HEK293 (cell line): ENCODE measurements around the gene DYDC2.

Experiments
- CTCF ChIA-PET: fragments of 350-600 bp; formaldehyde crosslinking; extraction: SDS; loops from one replicate; lab custom pipeline; 2021; ENCODE audit warnings: antibody characterized with exemption; lab: Yijun Ruan, JAX
- POLR2A ChIA-PET: fragments of 300-600 bp; formaldehyde crosslinking; extraction: SDS; loops from one replicate; lab custom pipeline; 2020; ENCODE audit warnings: antibody characterized with exemption, inconsistent platforms; lab: Yijun Ruan, JAX
- H3K27ac ChIP-seq: fragments of 200-500 bp; sonication (Bioruptor generic); 2 replicates; pipeline ENCODE4 v1.5.1; 2014; ENCODE audit warnings: low read depth, low read length, control low read depth, inconsistent platforms; ENCODE audit errors: extremely low read depth
- H3K36me3 ChIP-seq, 2 experiments: fragments of 200-500 bp in 1 of 2; sonication (Bioruptor generic) in 1 of 2; 1 replicate in 1 of 2; 2 replicates in 1 of 2; pipeline ENCODE4 v1.5.1; 2014 to 2017; ENCODE audit warnings: inconsistent platforms in 2 of 2, low read length in 2 of 2; ENCODE audit not compliant: control insufficient read depth in 2 of 2, insufficient read depth in 1 of 2
- H3K4me1 ChIP-seq: fragments of 200-500 bp; sonication (Bioruptor generic); 2 replicates; pipeline ENCODE4 v1.5.1; 2014; ENCODE audit warnings: mild to moderate bottlenecking, low read length, inconsistent platforms; ENCODE audit not compliant: control insufficient read depth, insufficient read depth
- H3K4me3 ChIP-seq: 2 replicates; pipeline ENCODE4 v1.5.1; 2011; ENCODE audit warnings: low read depth, mild to moderate bottlenecking, control low read depth, low read length, moderate library complexity
- H3K9me3 ChIP-seq: fragments of 200-500 bp; sonication (Bioruptor generic); 2 replicates; pipeline ENCODE4 v1.5.1; 2014; ENCODE audit warnings: low read depth, low read length, inconsistent platforms; ENCODE audit not compliant: control insufficient read depth, insufficient read depth
- GLI2 ChIP-seq: fragments of 450-650 bp; formaldehyde crosslinking; IDR thresholded peaks from 2 replicates; pipeline ENCODE4; 2017; ENCODE audit warnings: missing biosample characterization, missing genetic modification characterization, low read depth, borderline replicate concordance
- KLF10 ChIP-seq: fragments of 450-650 bp; IDR thresholded peaks from 2 replicates; pipeline ENCODE4 v1.5.1; 2018; ENCODE audit warnings: missing biosample characterization, mild to moderate bottlenecking, missing genetic modification characterization
- OVOL3 ChIP-seq: fragments of 450-650 bp; formaldehyde crosslinking; IDR thresholded peaks from 2 replicates; pipeline ENCODE4 v1.5.1; 2016; ENCODE audit warnings: missing biosample characterization, missing genetic modification characterization
- SP2 ChIP-seq: fragments of 450-650 bp; formaldehyde crosslinking; IDR thresholded peaks from 2 replicates; pipeline ENCODE4 v1.5.1; 2016; ENCODE audit warnings: missing biosample characterization, missing genetic modification characterization
- ZBTB17 ChIP-seq: fragments of 450-650 bp; formaldehyde crosslinking; IDR thresholded peaks from 2 replicates; pipeline ENCODE4 v1.5.1; 2016; ENCODE audit warnings: missing biosample characterization, missing genetic modification characterization
- ZBTB26 ChIP-seq: fragments of 450-650 bp; formaldehyde crosslinking; optimal IDR thresholded peaks from 2 replicates; pipeline ENCODE3; 2016; ENCODE audit warnings: missing biosample characterization, mild to moderate bottlenecking, missing genetic modification characterization
- ZBTB44 ChIP-seq: fragments of 450-650 bp; IDR thresholded peaks from 2 replicates; pipeline ENCODE4 v1.5.1; 2018; ENCODE audit warnings: missing biosample characterization, mild to moderate bottlenecking, missing genetic modification characterization
- ZBTB7A ChIP-seq: fragments of 450-650 bp; formaldehyde crosslinking; IDR thresholded peaks from 2 replicates; pipeline ENCODE4 v1.5.1; 2016; ENCODE audit warnings: low read depth, missing biosample characterization, missing genetic modification characterization
- ZEB2 ChIP-seq: fragments of 450-650 bp; formaldehyde crosslinking; IDR thresholded peaks from 2 replicates; pipeline ENCODE4 v1.5.1; 2016; ENCODE audit warnings: missing biosample characterization, missing genetic modification characterization
- ZIC2 ChIP-seq: fragments of 450-650 bp; formaldehyde crosslinking; IDR thresholded peaks from 2 replicates; pipeline ENCODE4 v1.5.1; 2016; ENCODE audit warnings: missing biosample characterization, missing genetic modification characterization
- ZNF10 ChIP-seq: fragments of 450-650 bp; formaldehyde crosslinking; IDR thresholded peaks from 2 replicates; pipeline ENCODE4 v1.5.1; 2017; ENCODE audit warnings: missing biosample characterization, missing genetic modification characterization
- ZNF148 ChIP-seq: fragments of 450-650 bp; formaldehyde crosslinking; IDR thresholded peaks from 2 replicates; pipeline ENCODE4 v1.5.0; 2017; ENCODE audit warnings: missing biosample characterization, missing genetic modification characterization, borderline replicate concordance
- ZNF24 ChIP-seq: fragments of 450-650 bp; formaldehyde crosslinking; IDR thresholded peaks from 2 replicates; pipeline ENCODE4 v1.5.1; 2016; ENCODE audit warnings: missing biosample characterization, missing genetic modification characterization
- ZNF26 ChIP-seq: fragments of 450-650 bp; formaldehyde crosslinking; IDR thresholded peaks from 2 replicates; pipeline ENCODE4 v1.5.1; 2016; ENCODE audit warnings: missing biosample characterization, missing genetic modification characterization
- ZNF324 ChIP-seq: fragments of 450-650 bp; formaldehyde crosslinking; IDR thresholded peaks from 2 replicates; pipeline ENCODE4 v1.5.1; 2016; ENCODE audit warnings: missing biosample characterization, missing genetic modification characterization
- ZNF350 ChIP-seq: fragments of 450-650 bp; formaldehyde crosslinking; IDR thresholded peaks from 2 replicates; pipeline ENCODE4 v1.5.0; 2017; ENCODE audit warnings: missing biosample characterization, mild to moderate bottlenecking, missing genetic modification characterization
- ZNF48 ChIP-seq: fragments of 450-650 bp; formaldehyde crosslinking; IDR thresholded peaks from 2 replicates; pipeline ENCODE4 v1.5.1; 2016; ENCODE audit warnings: missing biosample characterization, missing genetic modification characterization
- ZNF501 ChIP-seq: fragments of 450-650 bp; formaldehyde crosslinking; IDR thresholded peaks from 2 replicates; pipeline ENCODE4 v1.5.1; 2016; ENCODE audit warnings: missing biosample characterization, missing genetic modification characterization
- ZNF560 ChIP-seq: fragments of 450-650 bp; formaldehyde crosslinking; IDR thresholded peaks from 2 replicates; pipeline ENCODE4 v1.5.1; 2017; ENCODE audit warnings: missing biosample characterization, missing genetic modification characterization, borderline replicate concordance
- ZNF571 ChIP-seq: fragments of 450-650 bp; formaldehyde crosslinking; IDR thresholded peaks from 2 replicates; pipeline ENCODE4 v1.5.0; 2017; ENCODE audit warnings: missing biosample characterization, missing genetic modification characterization
- ZNF639 ChIP-seq: fragments of 450-650 bp; formaldehyde crosslinking; IDR thresholded peaks from 2 replicates; pipeline ENCODE4 v1.5.1; 2016; ENCODE audit warnings: missing biosample characterization, missing genetic modification characterization
- ZNF704 ChIP-seq: fragments of 450-650 bp; formaldehyde crosslinking; IDR thresholded peaks from 2 replicates; pipeline ENCODE4 v1.5.1; 2016; ENCODE audit warnings: missing biosample characterization, missing genetic modification characterization
- ZNF837 ChIP-seq: fragments of 450-650 bp; formaldehyde crosslinking; IDR thresholded peaks from 2 replicates; pipeline ENCODE4 v1.5.1; 2016; ENCODE audit warnings: missing biosample characterization, missing genetic modification characterization
- ZSCAN30 ChIP-seq: fragments of 450-650 bp; IDR thresholded peaks from 2 replicates; pipeline ENCODE4 v1.5.1; 2018; ENCODE audit warnings: missing biosample characterization, mild to moderate bottlenecking, missing genetic modification characterization, moderate library complexity
- ZSCAN5A ChIP-seq: fragments of 450-650 bp; formaldehyde crosslinking; IDR thresholded peaks from 2 replicates; pipeline ENCODE4 v1.5.1; 2016; ENCODE audit warnings: missing biosample characterization, missing genetic modification characterization

Gene DYDC2

GRCh38 chr10:80371467-80371866 is 14.9 kb downstream of the DYDC2 start:
- H3K27ac ChIP-seq: no peak overlapping the region
- CTCF ChIA-PET: no interaction called here
- POLR2A ChIA-PET: no interaction called here

GRCh38 chr10:80372675-80373074 is 16.1 kb downstream of the DYDC2 start:
- no peak overlapping the region for H3K27ac ChIP-seq

More at GRCh38 chr10:80371467-80371866, 14.9 kb downstream of the DYDC2 start:
- Histone ChIP-seq H3K36me3 (no peaks in the 10 kb centered on the region), H3K4me1 (no peaks in the 10 kb centered on the region), H3K9me3 (no peaks in the 10 kb centered on the region), H3K4me3 (no peak overlapping the region)
- no peak for TF ChIP-seq ZNF501 (tag by site-specific recombination)
- no peak for TF ChIP-seq ZNF10 (tag by site-specific recombination)
- TF ChIP-seq ZSCAN30 (tag by site-specific recombination): no peak
- TF ChIP-seq ZNF350 (tag by site-specific recombination): no peak
- TF ChIP-seq ZBTB17 (tag by site-specific recombination): no peak
- no peak for TF ChIP-seq ZBTB7A (tag by site-specific recombination)
- TF ChIP-seq ZNF704 (tag by site-specific recombination): no peak

More at GRCh38 chr10:80372675-80373074, 16.1 kb downstream of the DYDC2 start:
- Histone ChIP-seq H3K4me1 (no peaks in the 10 kb centered on the region), H3K4me3 (no peak overlapping the region), H3K9me3 (no peaks in the 10 kb centered on the region), H3K36me3 (no peaks in the 10 kb centered on the region)
- POLR2A ChIA-PET: no interaction called here
- no peak for TF ChIP-seq ZNF324 (tag by site-specific recombination)
- no peak for TF ChIP-seq ZBTB26 (tag by site-specific recombination)
- no peak for TF ChIP-seq ZNF639 (tag by site-specific recombination)
- TF ChIP-seq ZEB2: no peak
- no peak for TF ChIP-seq ZNF26 (tag by site-specific recombination)
- no peak for TF ChIP-seq GLI2 (tag by site-specific recombination)
- TF ChIP-seq ZSCAN5A: no peak
- no peak for TF ChIP-seq ZNF560
- no peak for TF ChIP-seq SP2 (tag by site-specific recombination)
- no peak for TF ChIP-seq KLF10 (tag by site-specific recombination)
- TF ChIP-seq ZNF837 (tag by site-specific recombination): no peak
- TF ChIP-seq ZNF48: no peak
- TF ChIP-seq ZNF148: no peak
- TF ChIP-seq ZIC2 (tag by site-specific recombination): no peak
- no peak for TF ChIP-seq ZNF24 (tag by site-specific recombination)
- no peak for TF ChIP-seq ZBTB44 (tag by site-specific recombination)
- no peak for TF ChIP-seq OVOL3 (tag by site-specific recombination)
- no peak for TF ChIP-seq ZNF571
- CTCF ChIA-PET: no interaction called here
